SU-DHL-6 (cell line): ENCODE measurements around the gene ST6GALNAC6.

Source experiments
- H2AFZ ChIP-seq: fragments of 200-600 bp; sonication (generic); 2 replicates; pipeline ENCODE4 v1.6.1; 2014; ENCODE audit warnings: low read depth, mild to moderate bottlenecking, moderate library complexity, mixed read lengths, antibody characterized with exemption, low read length; ENCODE audit not compliant: severe bottlenecking
- H3F3A ChIP-seq: fragments of 200-600 bp; shearing (Covaris generic); 2 replicates; pipeline ENCODE4 v1.6.0; 2016; ENCODE audit warnings: antibody characterized with exemption, mild to moderate bottlenecking; ENCODE audit not compliant: insufficient read depth
- H3K27ac ChIP-seq: fragments of 200-600 bp; sonication (generic); 2 replicates; pipeline ENCODE4 v1.5.1; 2016; ENCODE audit warnings: low read depth, mild to moderate bottlenecking, low read length, moderate library complexity, mixed read lengths
- H3K27me3 ChIP-seq: fragments of 200-600 bp; sonication (generic), shearing (Covaris generic); 2 replicates; pipeline ENCODE4 v1.6.0; 2014; ENCODE audit warnings: mild to moderate bottlenecking, low read length
- H3K36me3 ChIP-seq: fragments of 200-600 bp; sonication (generic); 2 replicates; pipeline ENCODE4 v1.6.1; 2014; ENCODE audit warnings: mild to moderate bottlenecking, low read length, mixed read lengths
- H3K4me2 ChIP-seq: fragments of 300-600, 200-600 bp; shearing (Covaris generic), sonication (generic); 2 replicates; pipeline ENCODE4 v1.6.0; 2014; ENCODE audit warnings: low read length, low read depth, mild to moderate bottlenecking; ENCODE audit not compliant: poor library complexity, severe bottlenecking
- H3K4me3 ChIP-seq: fragments of 200-600 bp; sonication (generic); 2 replicates; pipeline ENCODE4 v1.5.1; 2014; ENCODE audit warnings: antibody characterized with exemption, low read length, mild to moderate bottlenecking, mixed read lengths; ENCODE audit not compliant: insufficient read depth, poor library complexity, severe bottlenecking
- H3K79me2 ChIP-seq: fragments of 200-600 bp; sonication (generic); 2 replicates; pipeline ENCODE4 v1.6.1; 2014; ENCODE audit warnings: mild to moderate bottlenecking, low read length, moderate library complexity; ENCODE audit not compliant: insufficient read depth
- H3K9ac ChIP-seq: fragments of 200-600 bp; sonication (generic); 2 replicates; pipeline ENCODE4 v1.7.0; 2014; ENCODE audit warnings: mild to moderate bottlenecking, low read length
- H3K9me2 ChIP-seq: fragments of 200-600 bp; sonication (generic); replicated peaks from 2 replicates; pipeline ENCODE4 v1.6.1; 2014; ENCODE audit warnings: low read length; ENCODE audit not compliant: insufficient read depth
- H3K9me3 ChIP-seq: fragments of 200-600 bp; sonication (generic); 2 replicates; pipeline ENCODE4 v1.6.1; 2014; ENCODE audit warnings: low read length, mixed read lengths; ENCODE audit not compliant: insufficient read depth
- H4K20me1 ChIP-seq: fragments of 200-600 bp; sonication (generic); 2 replicates; pipeline ENCODE4 v1.6.1; 2014; ENCODE audit warnings: low read depth, mild to moderate bottlenecking, antibody characterized with exemption, low read length, moderate library complexity, mixed read lengths
- CTCF ChIP-seq: fragments of 200-600 bp; sonication (generic); IDR thresholded peaks from one replicate; pipeline ENCODE4 v1.5.1; 2017; ENCODE audit warnings: antibody characterized with exemption, mild to moderate bottlenecking, low read length, moderate library complexity; ENCODE audit not compliant: insufficient read depth, poor library complexity, severe bottlenecking
- EZH2phosphoT487 ChIP-seq: fragments of 200-600 bp; sonication (generic), shearing (Covaris generic); conservative IDR thresholded peaks from 2 replicates; pipeline ENCODE4 v1.6.1; 2018; ENCODE audit warnings: mild to moderate bottlenecking, antibody characterized with exemption, low read length, moderate library complexity, mixed read lengths

ST6GALNAC6 gene

DNA sequence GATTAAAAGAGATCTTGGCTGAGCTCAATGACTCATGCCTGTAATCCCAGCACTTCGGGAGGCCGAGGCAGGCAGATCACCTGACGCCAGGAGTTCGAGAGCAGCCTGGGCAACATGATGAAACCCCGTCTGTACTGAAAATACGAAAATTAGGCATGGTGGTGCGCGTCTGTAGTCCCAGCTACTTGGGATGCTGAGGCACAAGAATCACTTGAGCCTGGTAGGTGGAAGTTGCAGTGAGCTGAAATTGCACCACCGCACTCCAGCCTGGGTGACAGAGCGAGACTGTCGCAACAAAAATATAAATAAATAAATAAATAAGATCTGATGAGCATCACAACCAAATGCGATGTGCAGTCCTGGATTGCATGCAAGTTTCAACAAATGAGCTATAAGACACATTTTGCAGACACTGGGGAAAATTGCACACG lies 36.2 kb downstream of the ST6GALNAC6 start:
- H3K4me2 ChIP-seq, result no peak overlapping the region
- TF ChIP-seq CTCF (no peak), EZH2phosphoT487 (no peak)
- no peaks in the 10 kb centered on the region for H3K36me3 ChIP-seq
- no peaks in the 10 kb centered on the region for H3F3A ChIP-seq
- H3K27me3 ChIP-seq, result no peaks in the 10 kb centered on the region
- no peak overlapping the region for H2AFZ ChIP-seq
- no peaks in the 10 kb centered on the region for H3K79me2 ChIP-seq
- H4K20me1 ChIP-seq, result no peaks in the 10 kb centered on the region
- no peak overlapping the region for H3K9ac ChIP-seq
- H3K9me2 ChIP-seq, result no peaks in the 10 kb centered on the region
- no peaks in the 10 kb centered on the region for H3K9me3 ChIP-seq
- H3K4me3 ChIP-seq, result no peak overlapping the region
- no peak overlapping the region for H3K27ac ChIP-seq

DNA sequence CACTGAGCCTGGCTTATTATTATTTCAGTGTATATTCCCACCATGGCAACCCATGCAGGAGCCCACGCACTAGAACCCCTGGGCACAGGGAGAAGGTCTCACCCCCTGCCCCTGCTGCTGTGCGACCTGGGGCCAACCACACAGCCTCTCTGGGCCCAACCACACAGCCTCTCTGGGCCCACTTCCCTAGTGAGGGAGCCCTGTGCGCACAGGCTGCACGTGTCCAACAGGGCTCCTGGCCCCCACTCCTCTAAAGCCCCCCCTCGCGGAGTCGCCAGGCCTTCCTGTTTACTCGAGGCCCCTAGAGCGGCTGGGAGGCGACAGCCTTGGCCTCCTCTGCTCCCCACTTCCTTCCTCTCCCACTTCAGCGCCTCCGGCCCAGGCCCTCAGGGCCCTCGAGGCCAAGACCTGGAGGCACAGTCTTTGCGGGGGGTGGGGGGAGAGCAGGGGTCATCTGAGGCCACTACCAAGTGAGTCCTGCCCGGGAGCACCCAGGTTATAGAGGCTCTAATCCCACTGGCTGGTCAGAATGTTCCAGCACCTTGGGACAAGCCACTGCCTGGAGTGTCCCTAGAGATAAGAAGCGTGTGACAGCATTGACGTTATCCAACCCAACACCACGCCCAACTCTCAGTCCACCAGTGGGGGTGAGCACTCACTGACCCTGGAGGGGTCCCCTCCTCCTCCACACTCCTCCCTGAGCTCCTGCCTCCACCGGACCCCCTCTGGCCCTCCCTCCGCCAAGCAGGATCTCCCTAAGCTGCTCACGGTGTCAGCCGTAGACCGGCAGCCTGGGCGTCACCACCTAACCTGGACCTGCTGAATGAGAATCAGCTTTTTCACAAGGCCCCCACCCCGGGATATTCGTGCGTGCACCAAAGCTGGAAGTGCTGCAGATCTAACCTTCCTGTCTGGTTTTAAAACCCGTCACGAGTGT lies 37.1 kb downstream of the ST6GALNAC6 start:
- Histone ChIP-seq H3K27ac (no peak overlapping the region), H2AFZ (no peak overlapping the region), H3K27me3 (no peaks in the 10 kb centered on the region), H3K9me2 (no peaks in the 10 kb centered on the region), H3K4me2 (no peak overlapping the region), H3K79me2 (no peaks in the 10 kb centered on the region), H3F3A (no peaks in the 10 kb centered on the region), H3K4me3 (no peak overlapping the region), H3K36me3 (no peaks in the 10 kb centered on the region), H3K9ac (no peak overlapping the region), H3K9me3 (no peaks in the 10 kb centered on the region), H4K20me1 (no peaks in the 10 kb centered on the region)
- no peak for TF ChIP-seq CTCF

GRCh38 chr9:127860779-127861178 lies 38.6 kb downstream of the ST6GALNAC6 start:
- Histone ChIP-seq H2AFZ (no peak overlapping the region), H3K27me3 (no peaks in the 10 kb centered on the region), H3K4me3 (no peak overlapping the region), H3K9me3 (no peaks in the 10 kb centered on the region), H3K9me2 (no peaks in the 10 kb centered on the region), H3K27ac (no peak overlapping the region), H3K4me2 (no peak overlapping the region), H4K20me1 (no peaks in the 10 kb centered on the region), H3K36me3 (no peaks in the 10 kb centered on the region), H3K9ac (no peak overlapping the region), H3K79me2 (no peaks in the 10 kb centered on the region), H3F3A (no peaks in the 10 kb centered on the region)
- TF ChIP-seq EZH2phosphoT487 (no peak), CTCF (no peak)
